H1 (cell line): ENCODE data around the gene FAM237A. TPM values are rescaled to one million over a fixed set of nuclear protein-coding genes. Genes with fewer than 3 reads are reported as not detected.

ENCODE experiments used
- CBX5 ChIP-seq: fragments of 300-800, 300-1000 bp; sonication (generic); IDR thresholded peaks from 2 replicates; pipeline ENCODE4 v1.7.1; 2016; ENCODE audit warnings: antibody characterized with exemption, low read length, low read depth
- CHD7 ChIP-seq: fragments of 300-600 bp; sonication (generic); IDR thresholded peaks from 2 replicates; pipeline ENCODE4 v1.7.1; 2012; ENCODE audit warnings: low read length, moderate library complexity, mild to moderate bottlenecking, inconsistent platforms; ENCODE audit not compliant: insufficient replicate concordance
- KDM5A ChIP-seq: fragments of 200-600 bp; IDR thresholded peaks from 2 replicates; pipeline ENCODE4 v1.7.1; 2012; ENCODE audit warnings: mild to moderate bottlenecking, low read length, inconsistent platforms, mixed read lengths
- RXRA ChIP-seq: IDR thresholded peaks from 2 replicates; pipeline ENCODE4 v1.6.1; 2011; ENCODE audit warnings: low read depth, mild to moderate bottlenecking, low read length, moderate library complexity; ENCODE audit not compliant: insufficient read depth
- polyA plus RNA-seq, 7 experiments: library from polyadenylated mRNA; depleted of rRNA in 3 of 7; stranded (reverse) in 5 of 7; unstranded in 2 of 7; fragments of >200 nt in 5 of 7; fragments of 200-250 nt in 2 of 7; gene quantifications; 1 replicate in 5 of 7; 2 replicates in 1 of 7; 4 replicates in 1 of 7; pipeline versions ENCODE4 v1.2.1 to v1.2.3, GENCODE V29; 2011 to 2013; ENCODE audit warnings: missing spikeins in 2 of 7, mixed read lengths in 2 of 7
- total RNA-seq: library from RNA; stranded (reverse); fragmentation: NEBNext Ultra II Directional; extraction: Animal tissue kit (Norgen Biotek cat#: 25700); gene quantifications from 2 replicates; pipeline ENCODE4 v1.2.1, GENCODE V29; 2021

FAM237A gene
- total and polyA plus RNA-seq, 2 of the 8 experiments (the other 6 are each of a cell fraction or from before 2014, with no cell fraction given) = not detected

- TF ChIP-seq CHD7 = no peak
- TF ChIP-seq KDM5A = no peak
- TF ChIP-seq CBX5 = no peak
- TF ChIP-seq RXRA = no peak
Observed at GRCh38 chr2:206603243-206603642, 39.0 kb upstream of the FAM237A start (continued).
